HEK293T (cell line): ENCODE results near the gene PDCD6IP.
"Not testable (repeated sequence)": the region's sequence is repeated elsewhere in the genome, so short reads cannot be mapped to it uniquely, and the experiment has no call there.

ENCODE experiments used
- CTCF ChIA-PET: fragments of 350-600 bp; formaldehyde crosslinking; extraction: SDS; loops from one replicate; lab custom pipeline; 2021; ENCODE audit warnings: antibody characterized with exemption, inconsistent platforms; lab: Yijun Ruan, JAX
- POLR2A ChIA-PET: fragments of 350-600 bp; formaldehyde crosslinking; extraction: SDS; loops from one replicate; lab custom pipeline; 2020; ENCODE audit warnings: antibody characterized with exemption, inconsistent platforms; lab: Yijun Ruan, JAX
- DNase-seq: peaks from one replicate; pipeline ENCODE4 v3.0.0; 2012; ENCODE audit warnings: mixed read lengths; ENCODE audit errors: extremely low spot score
- ARNT ChIP-seq: fragments of 450-650 bp; IDR thresholded peaks from 2 replicates; pipeline ENCODE4 v1.6.1; 2017; ENCODE audit warnings: mild to moderate bottlenecking
- BHLHE40 ChIP-seq: fragments of 450-650 bp; IDR thresholded peaks from 2 replicates; pipeline ENCODE4 v1.6.1; 2016; ENCODE audit warnings: mild to moderate bottlenecking, moderate library complexity, borderline replicate concordance
- CTBP1 ChIP-seq: fragments of 450-650 bp; IDR thresholded peaks from 2 replicates; pipeline ENCODE4 v1.6.1; 2016; ENCODE audit warnings: borderline replicate concordance
- ELF4 ChIP-seq: fragments of 450-650 bp; IDR thresholded peaks from 2 replicates; pipeline ENCODE4 v1.6.1; 2017; ENCODE audit warnings: antibody characterized with exemption
- FOXA1 ChIP-seq: fragments of 450-650 bp; IDR thresholded peaks from 2 replicates; pipeline ENCODE4 v1.6.1; 2016; ENCODE audit warnings: mild to moderate bottlenecking
- FOXK2 ChIP-seq: fragments of 450-650 bp; IDR thresholded peaks from 2 replicates; pipeline ENCODE4 v1.6.1; 2016; ENCODE audit warnings: mild to moderate bottlenecking
- FOXM1 ChIP-seq: fragments of 450-650 bp; IDR thresholded peaks from 2 replicates; pipeline ENCODE4 v1.6.1; 2017; ENCODE audit warnings: mild to moderate bottlenecking, borderline replicate concordance
- HDGF ChIP-seq: fragments of 450-650 bp; IDR thresholded peaks from 2 replicates; pipeline ENCODE4 v1.6.1; 2017; ENCODE audit warnings: antibody characterized with exemption, borderline replicate concordance
- L3MBTL2 ChIP-seq: fragments of 450-650 bp; conservative IDR thresholded peaks from 2 replicates; pipeline ENCODE4 v1.6.1; 2016; ENCODE audit warnings: mild to moderate bottlenecking
- LEF1 ChIP-seq: fragments of 450-650 bp; IDR thresholded peaks from 2 replicates; pipeline ENCODE4 v1.6.1; 2017; ENCODE audit warnings: mild to moderate bottlenecking, borderline replicate concordance
- NFRKB ChIP-seq: fragments of 450-650 bp; IDR thresholded peaks from 2 replicates; pipeline ENCODE4 v1.6.1; 2016; ENCODE audit warnings: mild to moderate bottlenecking, moderate library complexity
- SP1 ChIP-seq: fragments of 450-650 bp; IDR thresholded peaks from 2 replicates; pipeline ENCODE4 v1.6.1; 2017
- SUZ12 ChIP-seq: fragments of 450-650 bp; IDR thresholded peaks from 2 replicates; pipeline ENCODE4 v1.6.1; 2016; ENCODE audit warnings: mild to moderate bottlenecking
- TARDBP ChIP-seq: fragments of 450-650 bp; IDR thresholded peaks from 2 replicates; pipeline ENCODE4 v1.6.1; 2016
- ZNF384 ChIP-seq: fragments of 450-650 bp; IDR thresholded peaks from 2 replicates; pipeline ENCODE4 v1.6.1; 2016
- TF ChIP-seq, protein P1 (sequence below): fragments of 450-650 bp; IDR thresholded peaks from 2 replicates; pipeline ENCODE4 v1.6.1; 2016

PDCD6IP gene

DNA sequence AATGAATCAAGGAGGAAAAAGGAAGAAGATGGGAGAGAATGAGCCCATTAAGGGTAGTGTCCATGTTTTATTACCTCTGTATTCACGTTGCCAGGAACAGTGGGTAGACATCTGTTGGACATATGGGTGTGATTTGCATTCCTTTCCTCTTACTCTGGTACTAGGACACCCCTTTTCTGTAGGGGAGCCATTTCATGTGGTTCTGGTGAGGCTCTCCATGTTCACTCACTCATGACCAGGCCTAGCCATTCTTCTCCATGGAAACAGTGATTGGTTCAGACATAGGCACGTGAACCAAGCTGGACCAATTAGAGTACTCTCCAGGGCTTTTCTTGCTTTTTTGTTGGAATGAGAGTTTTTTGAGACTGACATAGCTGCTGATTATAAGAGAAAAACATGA lies 39.6 kb upstream of the PDCD6IP start:
- ChIA-PET POLR2A (no interaction called here), CTCF (no interaction called here)
- TF ChIP-seq ARNT (no peak), FOXA1 (no peak), TARDBP (no peak), FOXM1 (no peak), NFRKB (no peak)
- TF ChIP-seq, protein P1, sequence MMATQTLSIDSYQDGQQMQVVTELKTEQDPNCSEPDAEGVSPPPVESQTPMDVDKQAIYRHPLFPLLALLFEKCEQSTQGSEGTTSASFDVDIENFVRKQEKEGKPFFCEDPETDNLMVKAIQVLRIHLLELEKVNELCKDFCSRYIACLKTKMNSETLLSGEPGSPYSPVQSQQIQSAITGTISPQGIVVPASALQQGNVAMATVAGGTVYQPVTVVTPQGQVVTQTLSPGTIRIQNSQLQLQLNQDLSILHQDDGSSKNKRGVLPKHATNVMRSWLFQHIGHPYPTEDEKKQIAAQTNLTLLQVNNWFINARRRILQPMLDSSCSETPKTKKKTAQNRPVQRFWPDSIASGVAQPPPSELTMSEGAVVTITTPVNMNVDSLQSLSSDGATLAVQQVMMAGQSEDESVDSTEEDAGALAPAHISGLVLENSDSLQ, result no peak
- no peak for DNase-seq

DNA sequence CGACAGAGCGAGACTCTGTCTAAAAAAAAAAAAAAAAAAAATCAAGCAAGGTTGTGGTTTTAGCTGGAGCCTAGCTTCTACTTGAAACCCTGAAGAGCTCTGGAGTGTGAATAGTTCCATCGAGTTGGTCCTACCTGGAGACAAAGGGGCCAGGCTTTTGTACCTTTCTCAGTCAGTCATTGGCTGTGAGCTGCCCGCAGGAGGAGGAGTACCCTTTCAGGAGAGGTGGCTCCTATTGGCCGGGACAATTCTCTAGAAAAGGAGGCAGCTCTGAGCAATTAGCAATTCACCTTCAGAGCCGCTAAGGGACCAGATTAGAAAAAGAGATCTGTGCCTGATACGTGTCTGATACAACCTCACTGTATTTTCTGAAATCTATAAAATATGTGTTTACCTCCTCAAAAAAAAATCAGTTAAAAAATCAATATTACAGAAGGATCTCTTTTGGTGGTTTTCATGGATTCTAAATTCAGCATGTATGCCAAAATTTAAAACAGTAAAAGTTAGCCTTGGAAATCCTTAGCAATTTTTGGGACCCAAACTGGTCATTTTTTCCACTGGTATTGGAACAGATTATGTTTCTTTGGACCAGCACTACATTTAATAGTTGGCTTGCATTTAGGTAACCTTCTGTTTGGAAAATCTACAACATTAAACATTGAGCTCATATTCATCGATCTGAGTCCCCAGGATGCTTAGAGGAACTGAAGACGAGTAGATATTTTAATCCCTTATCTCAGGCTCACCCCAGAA lies 29.7 kb upstream of the PDCD6IP start:
- CTCF ChIA-PET, result no interaction called here

DNA sequence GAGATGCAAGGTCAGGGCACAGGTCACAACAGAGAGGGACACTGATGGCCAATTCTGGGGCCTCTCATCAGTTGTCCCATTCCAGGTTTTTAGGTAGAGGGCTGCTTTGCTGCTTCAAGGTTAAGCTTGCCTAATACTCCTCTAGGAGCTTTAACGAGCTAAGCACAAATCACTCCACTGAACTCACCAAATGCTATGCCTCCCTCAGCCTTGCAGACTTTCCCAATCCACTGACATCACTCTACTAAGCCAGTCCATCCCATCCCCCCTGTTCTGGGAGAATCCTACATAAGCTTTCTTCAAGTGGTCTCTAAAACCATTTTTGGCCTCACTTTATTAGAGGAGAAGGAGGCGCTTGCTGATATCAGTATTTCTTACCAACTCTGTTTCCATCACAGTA lies 24.8 kb upstream of the PDCD6IP start:
- DNase-seq, result no peak
- ChIA-PET POLR2A (interaction anchor here (0.7 to 1.0 kb wide), 2 partner anchors 25 to 26 kb away, joined by 3 read pairs; partner anchors contain the start of gene PDCD6IP), CTCF (no interaction called here)
- TF ChIP-seq HDGF (no peak), CTBP1 (no peak)

More for the DNA sequence above, 29.7 kb upstream of the PDCD6IP start:
- DNase-seq, result no peak
- POLR2A ChIA-PET, result no interaction called here
- TF ChIP-seq FOXK2, result no peak
- TF ChIP-seq HDGF, result no peak
- no peak for TF ChIP-seq CTBP1
- TF ChIP-seq LEF1, result no peak
- TF ChIP-seq SP1, result no peak
- TF ChIP-seq BHLHE40, result no peak
- TF ChIP-seq, protein P1, result no peak
- TF ChIP-seq SUZ12, result no peak
- no peak for TF ChIP-seq FOXA1
- TF ChIP-seq ZNF384, result no peak
- TF ChIP-seq ARNT, result no peak

DNA sequence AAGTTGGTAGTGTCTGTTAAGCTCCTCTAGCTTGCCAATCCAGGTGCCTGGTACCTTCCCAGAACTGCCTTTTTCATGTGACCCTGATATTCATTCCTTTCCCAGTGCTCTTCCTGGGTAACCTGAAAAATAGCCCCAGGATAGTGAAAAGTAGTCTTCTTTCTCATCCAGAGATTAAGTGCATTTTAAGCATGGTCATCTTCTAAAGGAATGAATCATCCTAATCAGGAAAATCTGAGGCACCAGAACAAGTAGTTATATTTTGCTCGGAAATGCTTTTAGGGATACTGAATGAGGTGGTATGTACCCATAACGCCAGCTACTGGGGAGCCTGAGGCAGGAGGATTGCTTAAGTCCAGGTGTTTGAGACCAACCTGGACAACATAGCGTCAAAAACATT lies 23.1 kb upstream of the PDCD6IP start:
- POLR2A ChIA-PET, result no interaction called here
- TF ChIP-seq TARDBP (no peak), ZNF384 (no peak)
- CTCF ChIA-PET, result interaction anchor here (1.3 to 1.4 kb wide), 2 partner anchors 10 to 12 kb away, joined by 4 to 6 read pairs; no protein-coding TSS in a partner anchor
- DNase-seq, result no peak

DNA sequence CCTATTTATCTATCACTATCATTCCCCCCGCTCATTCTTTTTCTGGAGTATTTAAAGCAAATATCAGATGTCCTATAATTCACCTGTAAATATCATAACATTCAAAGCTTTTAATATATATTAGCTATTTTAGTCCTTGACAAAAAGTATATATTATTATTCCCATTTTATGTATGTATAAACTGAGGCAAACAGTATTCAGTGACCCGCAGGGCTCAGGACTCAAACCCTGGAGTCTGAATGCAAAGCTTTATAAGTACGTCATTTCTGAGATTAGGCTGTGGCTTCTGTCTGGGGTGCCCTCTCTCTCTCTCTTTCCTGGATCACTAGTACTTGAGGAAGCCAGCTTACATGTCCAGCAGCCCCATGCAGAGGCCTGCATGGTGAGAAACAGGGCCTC lies 20.4 kb upstream of the PDCD6IP start:
- no peak for DNase-seq
- CTCF ChIA-PET, result interaction anchor here (0.6 to 1.9 kb wide), 4 partner anchors 9 to 337 kb away, joined by 3 to 6 read pairs (median 4); no protein-coding TSS in a partner anchor
- TF ChIP-seq HDGF (no peak), ELF4 (no peak), L3MBTL2 (no peak), ARNT (no peak), SP1 (no peak), BHLHE40 (no peak), NFRKB (no peak), FOXK2 (no peak), SUZ12 (no peak), TARDBP (no peak)
- TF ChIP-seq, protein P1, result no peak
- POLR2A ChIA-PET, result no interaction called here

DNA sequence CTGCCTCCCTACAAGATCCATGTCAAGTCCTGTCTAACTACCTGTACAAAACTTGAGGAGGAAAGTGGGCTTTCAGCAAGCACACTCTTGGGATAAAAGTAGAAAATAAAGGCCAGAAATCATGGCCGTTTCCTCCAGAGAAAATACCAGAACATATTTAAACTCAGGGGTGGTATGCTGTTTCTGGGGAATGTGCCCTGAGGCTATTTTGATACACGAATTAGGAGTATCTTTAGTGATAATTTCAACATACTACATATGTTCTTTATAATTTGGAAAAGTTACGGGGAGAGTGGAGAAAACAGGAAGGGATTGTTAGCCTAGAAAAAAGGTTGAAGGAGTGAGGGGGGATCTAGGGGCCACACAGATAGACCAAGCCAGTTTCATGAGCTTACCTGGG lies 18.7 kb upstream of the PDCD6IP start:
- no peak for DNase-seq
- ChIA-PET CTCF (no interaction called here), POLR2A (interaction anchor here (1.8 kb wide), 1 partner anchor 340 kb away, joined by 4 read pairs; the partner anchor contains the start of gene UBP1)
- TF ChIP-seq L3MBTL2 (no peak), SP1 (no peak), LEF1 (no peak), ZNF384 (no peak), HDGF (no peak), NFRKB (no peak), ELF4 (no peak), SUZ12 (no peak), ARNT (no peak), FOXK2 (no peak), FOXA1 (no peak), TARDBP (no peak)
- TF ChIP-seq, protein P1, result no peak

DNA sequence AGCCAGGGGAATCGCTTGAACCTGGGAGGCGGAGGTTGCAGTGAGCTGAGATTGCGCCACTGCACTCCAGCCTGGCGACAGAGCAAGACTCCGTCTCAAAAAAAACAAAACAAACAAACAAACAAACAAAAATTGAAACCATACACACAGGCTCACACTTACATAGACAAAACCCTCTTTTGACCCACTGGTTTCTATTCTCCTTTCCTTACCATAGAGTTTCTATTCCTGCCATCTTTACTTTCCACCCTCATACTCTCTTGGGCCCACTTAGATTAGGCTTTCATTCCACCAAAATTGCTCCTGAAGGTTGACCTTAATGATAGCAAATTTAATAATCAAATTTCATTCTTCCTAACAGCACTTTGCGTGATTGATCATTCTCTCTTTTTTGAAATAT lies 17.0 kb upstream of the PDCD6IP start:
- POLR2A ChIA-PET, result interaction anchor here (1.2 kb wide), 1 partner anchor 17 kb away, joined by 4 read pairs; the partner anchor contains the start of gene PDCD6IP
- not testable (repeated sequence) for DNase-seq
- CTCF ChIA-PET, result interaction anchor here (0.6 to 0.7 kb wide), 2 partner anchors 21 to 280 kb away, joined by 5 to 8 read pairs; no protein-coding TSS in a partner anchor
